CD4-positive, alpha-beta T cell treated with Interleukin-15 for 1 hour (primary cell): Measurements from ENCODE around the gene PPP2R2D.
"Not testable (repeated sequence)": the region's sequence is repeated elsewhere in the genome, so short reads cannot be mapped to it uniquely, and the experiment has no call there.

Experiments used
- DNase-seq: peaks from one replicate; pipeline ENCODE4 v3.0.0-alpha.2; 2020

Gene PPP2R2D

DNA sequence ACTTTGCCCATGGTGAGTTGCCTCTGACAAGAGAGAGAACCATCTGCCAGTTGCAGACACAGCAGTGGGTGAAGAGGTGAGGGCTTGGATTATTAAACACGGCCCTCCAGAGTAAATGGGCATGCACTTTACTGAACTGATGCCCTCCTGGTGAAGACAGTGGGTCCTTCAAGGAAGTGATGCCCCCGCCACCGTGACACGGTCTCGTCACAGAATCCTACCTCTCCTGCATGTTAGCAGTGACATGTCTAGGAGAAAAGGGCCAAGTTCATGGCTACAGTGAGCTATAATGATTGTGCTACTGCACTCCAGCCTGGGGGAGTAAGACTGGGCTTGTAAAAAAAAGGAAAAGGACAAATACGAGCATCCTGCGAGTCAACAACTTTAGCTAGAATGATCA lies 78.5 kb downstream of the PPP2R2D start:
- DNase-seq = no peak

DNA sequence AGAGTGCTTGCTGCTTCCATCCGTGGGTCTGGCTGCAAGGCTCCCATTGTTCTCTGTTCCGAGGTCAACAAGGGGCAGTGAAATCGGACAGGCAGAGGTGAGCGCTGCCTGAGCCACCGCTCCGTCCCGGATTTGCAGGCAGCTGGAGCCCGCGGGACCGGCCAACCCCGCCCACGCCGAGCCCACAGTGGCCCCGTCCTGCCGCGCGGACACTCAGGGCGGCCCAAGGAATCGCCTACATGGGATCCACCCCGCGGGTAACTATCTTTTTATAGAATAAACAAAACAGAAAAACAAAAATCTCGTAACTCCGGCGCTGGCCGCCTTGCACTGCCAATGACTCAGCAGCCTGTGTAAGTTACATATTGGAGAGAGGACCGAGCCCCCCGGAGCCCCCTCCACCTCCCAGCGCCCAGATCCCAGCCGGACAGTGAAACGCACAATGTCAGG lies 79.0 kb downstream of the PPP2R2D start:
- no peak for DNase-seq

DNA sequence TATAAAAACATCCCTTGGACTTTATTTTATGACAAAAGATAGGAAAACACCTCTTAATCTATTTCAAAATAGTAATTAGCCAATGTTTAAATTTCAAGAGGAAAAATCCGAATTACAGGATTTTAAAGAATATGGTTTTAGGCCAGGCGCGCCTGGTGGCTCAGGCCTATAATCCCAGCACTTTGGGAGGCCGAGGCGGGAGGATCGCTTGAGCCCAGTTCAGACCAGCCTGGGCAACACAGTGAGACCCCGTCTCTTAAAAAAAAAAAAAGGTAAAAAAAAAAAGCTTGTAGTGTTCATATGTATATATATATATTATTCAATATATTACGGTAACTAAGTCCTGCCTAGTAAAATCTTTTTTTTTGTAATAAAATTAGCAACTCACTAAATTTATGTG lies 79.5 kb downstream of the PPP2R2D start:
- no peak for DNase-seq

- DNase-seq = no peak
These were observed 80.1 kb downstream of the PPP2R2D start for GRCh38 chr10:131980761-131981428.

DNA sequence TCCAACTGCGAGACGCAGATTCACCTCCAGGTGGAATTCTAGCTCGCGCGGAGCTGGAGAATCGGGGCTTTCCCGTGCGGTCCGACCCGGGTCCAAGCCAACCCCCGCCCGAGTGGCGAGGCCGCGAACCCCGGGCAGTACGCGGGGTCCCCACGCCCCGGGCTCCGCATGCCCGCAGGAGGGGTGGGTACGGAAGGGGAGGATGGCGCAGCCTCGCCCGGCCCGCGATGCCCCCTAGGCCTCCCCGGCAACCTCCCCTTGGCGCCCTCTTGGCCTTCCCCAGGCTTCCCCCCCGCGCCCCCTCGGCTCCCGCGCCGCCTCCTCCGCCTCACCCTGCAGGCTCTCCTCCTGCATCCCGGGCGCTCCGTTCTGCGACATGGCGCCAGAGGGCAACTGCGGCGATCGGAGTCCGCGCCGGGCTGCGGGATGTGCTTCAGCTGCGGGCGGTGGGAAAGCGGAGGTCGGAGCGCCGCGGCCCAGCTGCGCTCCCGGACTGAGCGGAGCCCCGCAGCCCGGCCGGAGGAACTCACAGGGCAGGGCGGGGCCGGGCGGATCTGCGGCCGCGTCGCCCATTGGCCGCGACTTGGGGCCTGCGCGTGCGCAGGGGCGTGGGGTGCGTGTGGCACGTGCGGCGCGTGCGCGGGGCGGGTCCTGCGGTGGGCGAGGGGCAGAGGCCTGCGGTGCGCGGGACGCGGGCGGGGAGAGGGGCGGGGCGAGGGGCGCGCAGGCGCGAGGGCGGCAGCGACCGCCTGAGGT lies 80.8 kb downstream of the PPP2R2D start, which contains the start of gene BNIP3:
BNIP3 (minus strand) TSS at position 495 of the 756 bp plus-strand sequence; CDS start at position 378, 117 bp downstream.
- DNase-seq = peak; percentile 95

GRCh38 chr10:131982185-131982756 lies 81.5 kb downstream of the PPP2R2D start:
- no peak for DNase-seq

- DNase-seq = no peak
These were observed 82.0 kb downstream of the PPP2R2D start for GRCh38 chr10:131982796-131983195.

GRCh38 chr10:131983780-131984179 lies 83.0 kb downstream of the PPP2R2D start:
- DNase-seq = no peak

- not testable (repeated sequence) for DNase-seq
These were observed 86.0 kb downstream of the PPP2R2D start for GRCh38 chr10:131986851-131987250.

DNA sequence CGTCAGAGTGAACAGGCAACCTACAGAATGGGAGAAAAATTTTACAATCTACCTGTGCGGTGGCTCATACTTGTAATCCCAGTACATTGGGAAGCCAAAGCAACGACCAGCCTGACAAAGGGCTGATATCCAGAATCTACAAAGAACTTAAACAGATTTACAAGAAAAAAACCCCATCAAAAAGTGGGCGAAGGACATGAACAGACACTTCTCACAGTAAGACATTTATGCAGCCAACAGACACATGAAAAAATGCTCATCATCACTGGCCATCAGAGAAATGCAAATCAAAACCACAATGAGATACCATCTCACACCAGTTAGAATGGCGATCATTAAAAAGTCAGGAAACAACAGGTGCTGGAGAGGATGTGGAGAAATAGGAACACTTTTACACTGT lies 86.5 kb downstream of the PPP2R2D start:
- not testable (repeated sequence) for DNase-seq

- not testable (repeated sequence) for DNase-seq
These were observed 87.0 kb downstream of the PPP2R2D start for GRCh38 chr10:131987786-131988185.

DNA sequence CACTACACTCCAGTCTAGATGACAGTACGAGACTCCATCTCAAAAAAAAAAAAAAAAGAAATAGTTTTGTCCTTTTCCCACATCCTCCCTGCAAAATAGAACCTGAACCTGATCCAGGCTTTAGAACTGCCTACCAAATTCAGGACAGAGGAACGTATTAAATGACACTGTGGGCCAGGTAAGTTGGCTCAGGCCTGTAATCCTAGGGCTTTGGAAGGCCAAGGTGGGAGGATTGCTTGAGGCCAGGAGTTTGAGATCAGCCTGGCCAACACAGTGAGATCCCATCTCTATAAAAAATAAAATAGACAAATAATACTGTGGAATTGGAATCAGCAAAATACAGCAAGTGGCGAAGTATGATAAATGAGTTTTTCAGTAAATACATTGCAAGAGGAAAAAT lies 90.9 kb downstream of the PPP2R2D start:
- no peak for DNase-seq

DNA sequence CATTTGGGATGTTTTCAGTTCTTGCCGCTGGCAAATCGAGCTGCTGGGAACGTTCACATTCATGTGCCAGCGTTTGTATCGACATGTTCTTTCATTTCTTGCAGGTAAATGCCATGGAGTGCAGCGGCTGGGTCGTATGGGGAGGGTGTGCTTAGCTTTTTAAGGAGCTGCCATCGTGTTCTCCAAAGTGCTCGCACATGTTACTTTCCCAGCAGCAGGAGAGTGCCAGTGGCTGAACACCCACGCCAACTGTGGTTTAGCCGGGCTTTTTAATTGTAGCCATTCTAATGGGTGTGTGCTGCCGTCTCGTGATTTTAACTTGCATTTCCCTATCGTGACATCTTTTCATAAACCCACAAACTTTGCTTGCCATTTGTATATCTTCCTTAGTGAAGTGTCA lies 92.5 kb downstream of the PPP2R2D start:
- DNase-seq = no peak

- DNase-seq = no peak
These were observed 93.6 kb downstream of the PPP2R2D start for GRCh38 chr10:131994435-131994834.

GRCh38 chr10:131996466-131997365 lies 95.9 kb downstream of the PPP2R2D start:
- DNase-seq = no peak

DNA sequence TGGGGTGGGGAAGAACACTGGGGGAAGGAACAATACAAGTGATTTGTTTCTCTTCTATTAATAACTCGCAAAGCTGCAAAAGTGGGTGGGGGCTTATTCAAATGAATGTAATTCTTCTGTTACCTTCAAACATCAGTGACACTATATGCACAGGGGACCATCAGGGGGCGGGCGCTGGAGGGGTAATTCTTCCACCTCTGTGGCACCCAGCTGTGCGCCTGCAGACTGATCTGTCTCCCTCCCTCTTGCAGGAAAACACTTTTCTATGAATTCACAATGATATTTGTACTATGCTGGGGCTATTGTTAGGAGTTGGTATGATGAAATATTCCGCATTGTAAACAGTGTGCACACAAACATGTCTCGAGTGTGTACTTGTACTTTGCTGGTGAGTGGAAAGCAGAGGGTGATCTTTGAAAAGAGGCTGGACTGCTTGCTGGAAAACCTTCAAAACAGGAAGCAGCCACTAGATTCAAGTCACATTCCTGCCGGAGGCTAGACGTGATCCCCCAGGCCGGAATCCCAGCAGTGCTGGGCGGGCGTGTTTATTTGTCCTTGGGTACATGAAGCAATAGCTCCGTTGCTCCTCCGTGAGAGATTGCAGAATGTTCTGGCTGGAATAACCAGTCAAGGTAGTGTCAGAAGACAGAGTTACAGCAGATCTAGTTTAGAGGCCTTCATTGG lies 96.7 kb downstream of the PPP2R2D start:
- no peak for DNase-seq

DNA sequence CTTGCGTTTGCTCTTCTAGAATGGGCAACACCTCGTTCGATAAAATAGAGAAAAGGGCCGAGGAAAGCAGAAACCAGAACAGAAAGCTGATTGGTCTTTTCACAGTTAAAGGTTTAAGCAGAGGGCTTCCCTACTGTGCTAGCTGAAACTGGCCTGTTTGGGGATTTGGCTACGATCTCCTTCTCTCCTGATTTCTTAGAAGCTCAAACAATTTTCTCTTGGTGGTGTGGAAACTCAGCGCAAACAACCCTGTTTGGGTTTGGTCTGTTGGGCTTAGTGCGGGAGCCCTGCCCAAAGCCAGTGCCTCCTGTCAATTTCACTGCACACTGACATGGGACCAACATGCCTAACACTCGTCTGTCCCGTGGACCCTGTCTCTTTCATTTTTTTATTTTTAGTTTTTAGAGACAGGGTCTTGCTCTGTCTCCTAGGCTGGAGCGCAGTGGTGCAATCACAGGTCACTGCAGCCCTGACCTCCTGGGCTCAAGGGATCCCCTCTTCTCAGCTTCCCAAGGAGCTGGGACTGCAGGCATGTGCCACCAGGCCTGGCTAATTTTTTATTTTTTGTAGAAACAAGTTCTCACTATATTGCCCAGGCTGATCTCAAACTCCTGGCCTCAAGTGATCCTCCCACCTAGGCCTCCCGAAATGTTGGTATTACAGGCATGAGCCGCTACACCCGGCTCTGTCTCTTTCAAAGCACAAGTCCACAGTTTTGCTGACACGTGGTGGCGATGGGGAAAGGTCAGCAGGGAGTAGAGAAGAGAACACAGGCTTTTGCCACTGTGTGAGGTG lies 97.4 kb downstream of the PPP2R2D start:
- no peak for DNase-seq

GRCh38 chr10:131998845-131999681 lies 98.3 kb downstream of the PPP2R2D start:
- no peak for DNase-seq

- no peak for DNase-seq
These were observed 100.6 kb downstream of the PPP2R2D start for GRCh38 chr10:132001238-132001972.

DNA sequence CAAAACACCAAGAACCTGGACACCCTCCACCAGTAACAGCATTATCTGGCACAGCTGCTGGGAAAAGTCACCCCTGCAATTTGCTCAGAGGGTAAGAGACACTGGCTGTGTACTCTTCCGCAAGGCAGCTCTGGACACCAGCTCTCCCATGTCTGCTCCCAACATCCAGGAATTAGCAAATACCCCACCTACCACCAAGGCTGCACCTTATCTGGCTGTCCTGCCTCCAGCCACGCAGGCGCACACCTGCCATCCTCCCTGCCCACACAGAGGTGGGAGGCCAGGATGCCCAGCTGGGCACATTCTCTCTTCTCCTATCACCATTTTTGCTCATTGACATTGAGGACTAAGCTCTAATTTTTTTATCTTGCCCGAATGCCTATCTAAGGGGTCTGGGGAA lies 101.2 kb downstream of the PPP2R2D start:
- DNase-seq = no peak
